GM12891 (cell line): ENCODE data around the gene CLDN11.

Experiments used
- DNase-seq: peaks from one replicate; pipeline ENCODE4 v3.0.0; 2011; ENCODE audit warnings: low spot score; ENCODE audit not compliant: insufficient read length
- FAIRE-seq: peaks from 2 replicates; lab custom pipeline; 2011; peaks lifted over from hg19 to GRCh38; lab: Jason Lieb, UNC
- PAX5 ChIP-seq: IDR thresholded peaks from 2 replicates; pipeline ENCODE4 v1.6.1; 2011; ENCODE audit warnings: low read length, moderate library complexity, mild to moderate bottlenecking; ENCODE audit not compliant: insufficient read depth, severe bottlenecking
- POLR2A ChIP-seq: IDR thresholded peaks from 2 replicates; pipeline ENCODE4 v1.6.1; 2011; ENCODE audit warnings: low read depth, low read length, control low read depth
- POLR2AphosphoS5 ChIP-seq: IDR thresholded peaks from 2 replicates; pipeline ENCODE4 v1.6.1; 2011; ENCODE audit warnings: low read depth, low read length, control low read depth
- POU2F2 ChIP-seq: IDR thresholded peaks from 2 replicates; pipeline ENCODE4 v1.6.1; 2011; ENCODE audit warnings: low read depth, mild to moderate bottlenecking, control low read depth, low read length, moderate library complexity
- SPI1 ChIP-seq: IDR thresholded peaks from 2 replicates; pipeline ENCODE4 v1.6.1; 2011; ENCODE audit warnings: low read depth, low read length, control low read depth
- TAF1 ChIP-seq: IDR thresholded peaks from 2 replicates; pipeline ENCODE4 v1.6.1; 2011; ENCODE audit warnings: low read depth, low read length, control low read depth

CLDN11 gene

GRCh38 chr3:170467571-170468147 lies 49.0 kb downstream of the CLDN11 start:
- no peak for TF ChIP-seq TAF1
- TF ChIP-seq POU2F2 = no peak
- no peak for TF ChIP-seq POLR2AphosphoS5
- TF ChIP-seq PAX5 = no peak
- no peak for TF ChIP-seq SPI1
- TF ChIP-seq POLR2A = no peak
- no peak for FAIRE-seq
- DNase-seq = no peak

- DNase-seq (no peak), FAIRE-seq (no peak)
Observed at GRCh38 chr3:170469151-170470062, 50.7 kb downstream of the CLDN11 start.

GRCh38 chr3:170470063-170471016 lies 51.7 kb downstream of the CLDN11 start:
- DNase-seq (no peak), FAIRE-seq (no peak)
- TF ChIP-seq SPI1 = no peak
- no peak for TF ChIP-seq PAX5

More at GRCh38 chr3:170469151-170470062, 50.7 kb downstream of the CLDN11 start:
- TF ChIP-seq POLR2AphosphoS5 (no peak), TAF1 (no peak), POLR2A (no peak), PAX5 (no peak), SPI1 (no peak), POU2F2 (no peak)

- FAIRE-seq (no peak), DNase-seq (no peak)
- TF ChIP-seq PAX5 = no peak
- TF ChIP-seq TAF1 = no peak
Observed at GRCh38 chr3:170471149-170471548, 52.5 kb downstream of the CLDN11 start.

- TF ChIP-seq TAF1 (no peak), PAX5 (no peak), POLR2A (no peak), SPI1 (no peak)
- FAIRE-seq = no peak
- no peak for DNase-seq
Observed at GRCh38 chr3:170473358-170473757, 54.7 kb downstream of the CLDN11 start.

- FAIRE-seq (no peak), DNase-seq (no peak)
- TF ChIP-seq POLR2AphosphoS5 (no peak), PAX5 (no peak), SPI1 (no peak), TAF1 (no peak), POU2F2 (no peak), POLR2A (no peak)
Observed at GRCh38 chr3:170475092-170475685, 56.5 kb downstream of the CLDN11 start.

GRCh38 chr3:170476291-170476690 lies 57.6 kb downstream of the CLDN11 start:
- TF ChIP-seq POU2F2 (no peak), POLR2AphosphoS5 (no peak)
- DNase-seq = no peak
- FAIRE-seq = no peak

GRCh38 chr3:170477395-170477794 lies 58.7 kb downstream of the CLDN11 start:
- FAIRE-seq (no peak), DNase-seq (no peak)
- TF ChIP-seq TAF1 (no peak), POLR2AphosphoS5 (no peak), PAX5 (no peak)

- no peak for TF ChIP-seq TAF1
- TF ChIP-seq POU2F2 = no peak
- TF ChIP-seq POLR2A = no peak
- TF ChIP-seq POLR2AphosphoS5 = no peak
- TF ChIP-seq PAX5 = no peak
- no peak for TF ChIP-seq SPI1
- FAIRE-seq (no peak), DNase-seq (no peak)
Observed at GRCh38 chr3:170480111-170480510, 61.4 kb downstream of the CLDN11 start.
